A549 (cell line): ENCODE measurements around the gene PHACTR4.
"Not testable (repeated sequence)": the region's sequence is repeated elsewhere in the genome, so short reads cannot be mapped to it uniquely, and the experiment has no call there.

Experiments used
- CTCF ChIP-seq: fragments of >200 bp; sonication (Bioruptor Twin); formaldehyde crosslinking; IDR thresholded peaks from 3 replicates; pipeline ENCODE4 v1.5.1; 2016
- JUNB ChIP-seq: fragments of >200 bp; sonication (Bioruptor Twin); formaldehyde crosslinking; IDR thresholded peaks from 2 replicates; pipeline ENCODE4 v1.6.1; 2016
- POLR2A ChIP-seq: IDR thresholded peaks from 2 replicates; pipeline ENCODE4 v1.6.1; 2012; ENCODE audit warnings: mild to moderate bottlenecking, low read length
- REST ChIP-seq: fragments of 200-600 bp; sonication (generic); IDR thresholded peaks from 2 replicates; pipeline ENCODE4 v1.6.1; 2016; ENCODE audit warnings: antibody characterized with exemption, mild to moderate bottlenecking, moderate library complexity
- SREBF2 ChIP-seq: fragments of 450-650 bp; IDR thresholded peaks from 2 replicates; pipeline ENCODE4 v1.6.1; 2014; ENCODE audit warnings: mild to moderate bottlenecking, moderate library complexity

- TF ChIP-seq POLR2A, REST, JUNB, SREBF2, CTCF: not testable (repeated sequence)
Observed at GRCh38 chr1:28353248-28353810, 16.2 kb upstream of the PHACTR4 start.
